GM19099 (cell line): ENCODE results near the gene MYH7.

ENCODE experiments used
- POLR2A ChIP-seq: IDR thresholded peaks from 3 replicates; pipeline ENCODE4 v1.6.1; 2011; ENCODE audit warnings: low read depth; ENCODE audit not compliant: insufficient read length; ENCODE audit errors: extremely low read depth

The MYH7 gene

DNA sequence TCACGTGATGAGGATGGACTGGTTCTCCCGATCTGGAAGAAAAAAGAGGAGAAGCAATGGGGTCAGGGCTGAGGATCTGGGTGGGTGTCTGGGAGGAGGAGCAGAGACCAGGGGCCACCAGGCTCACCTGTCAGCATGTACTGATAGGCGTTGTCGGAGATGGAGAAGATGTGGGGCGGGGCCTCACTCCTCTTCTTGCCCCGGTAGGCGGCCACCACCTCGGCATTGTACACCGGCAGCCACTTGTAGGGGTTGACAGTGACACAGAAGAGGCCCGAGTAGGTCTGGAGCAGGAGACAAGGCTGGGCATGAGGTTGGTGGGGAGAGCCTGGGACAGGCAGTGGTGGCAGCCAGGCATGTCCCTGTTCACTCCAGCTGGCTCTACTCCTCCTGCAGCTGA, 30.4 kb downstream of the MYH7 start:
- no peak for TF ChIP-seq POLR2A

DNA sequence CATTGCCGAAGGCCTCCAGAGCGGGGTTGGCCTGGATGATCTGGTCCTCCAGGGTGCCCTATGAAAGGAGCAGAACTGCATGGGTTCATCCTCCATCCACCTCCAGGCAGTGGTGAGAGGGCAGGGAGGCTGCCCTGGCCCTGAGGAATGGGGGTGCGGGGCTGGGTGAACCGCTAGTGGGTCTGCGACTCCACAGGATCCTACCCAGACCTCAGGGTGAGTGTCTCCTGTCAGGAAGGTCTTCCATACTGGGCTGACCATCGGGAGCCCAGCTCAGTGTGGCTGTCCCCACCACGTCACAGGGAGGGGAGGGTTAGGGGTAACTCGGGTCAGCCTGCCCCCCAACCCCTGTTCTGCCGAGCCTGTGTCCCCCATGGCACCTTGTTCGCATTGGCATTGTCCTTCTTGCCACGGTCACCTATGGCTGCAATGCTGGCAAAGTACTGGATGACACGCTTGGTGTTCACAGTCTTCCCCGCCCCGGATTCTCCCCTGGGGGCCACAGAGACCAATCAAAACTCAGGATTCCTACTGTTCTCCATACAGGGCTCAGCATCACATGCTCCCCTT, 31.0 kb downstream of the MYH7 start:
- TF ChIP-seq POLR2A = no peak

GRCh38 chr14:23403908-23404307, 31.6 kb downstream of the MYH7 start:
- no peak for TF ChIP-seq POLR2A

DNA sequence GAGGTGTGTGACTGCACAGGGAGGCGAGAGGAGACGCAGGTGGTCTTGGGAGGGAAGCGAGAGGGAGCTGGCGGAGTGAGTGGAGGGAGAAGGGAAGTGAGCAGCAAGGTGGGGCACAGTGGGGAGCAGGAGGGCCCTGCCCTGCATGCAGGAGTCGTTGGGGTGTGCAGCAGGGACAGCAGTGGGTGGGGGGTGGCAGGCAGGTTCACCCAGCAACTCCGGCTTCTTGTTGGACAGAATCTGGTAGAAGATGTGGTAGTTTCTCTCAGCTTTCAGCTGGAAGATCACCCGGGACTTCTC, 32.4 kb downstream of the MYH7 start:
- TF ChIP-seq POLR2A = no peak

GRCh38 chr14:23402296-23403138, 32.9 kb downstream of the MYH7 start:
- TF ChIP-seq POLR2A = no peak

DNA sequence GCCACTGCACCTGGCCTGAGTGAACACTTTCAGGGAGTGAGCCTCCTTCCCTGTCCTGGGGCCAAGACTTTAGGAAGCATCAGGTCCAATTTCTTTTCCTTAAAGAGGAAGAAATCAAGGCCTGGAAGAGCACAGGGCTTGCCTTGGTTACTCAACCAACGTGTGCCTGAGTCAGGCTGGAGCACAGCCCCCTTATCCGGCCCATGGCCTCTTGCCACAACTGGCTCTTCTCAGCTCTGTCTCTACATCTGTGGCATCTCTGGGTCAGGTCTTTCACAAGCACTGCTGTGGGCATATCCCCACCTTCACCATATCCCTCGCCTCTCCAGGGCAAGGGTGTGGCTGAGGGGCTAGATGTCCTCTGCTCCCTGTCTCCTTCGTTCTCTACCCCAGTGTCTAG, 34.2 kb downstream of the MYH7 start:
- no peak for TF ChIP-seq POLR2A

DNA sequence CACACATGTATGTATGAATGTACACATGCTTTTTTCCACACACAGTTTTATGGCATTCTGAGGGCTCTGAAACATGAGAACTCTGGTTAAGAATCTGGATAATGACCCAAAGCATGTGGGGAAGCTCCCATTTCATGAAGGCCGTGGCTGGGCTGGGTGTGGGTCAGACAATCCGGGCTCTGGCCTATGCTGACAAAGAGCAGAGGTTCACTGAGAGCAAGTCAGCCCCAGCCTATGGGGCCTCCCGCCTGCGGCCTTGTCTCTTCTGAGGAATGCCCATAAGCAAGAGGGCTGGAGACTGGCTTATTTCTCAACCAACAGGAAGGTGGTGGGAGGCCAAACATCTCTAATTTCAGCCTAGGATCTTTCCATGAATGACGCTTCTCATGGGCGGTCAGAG, 35.9 kb downstream of the MYH7 start:
- no peak for TF ChIP-seq POLR2A

- no peak for TF ChIP-seq POLR2A
Observed at GRCh38 chr14:23399136-23399535, 36.3 kb downstream of the MYH7 start.

DNA sequence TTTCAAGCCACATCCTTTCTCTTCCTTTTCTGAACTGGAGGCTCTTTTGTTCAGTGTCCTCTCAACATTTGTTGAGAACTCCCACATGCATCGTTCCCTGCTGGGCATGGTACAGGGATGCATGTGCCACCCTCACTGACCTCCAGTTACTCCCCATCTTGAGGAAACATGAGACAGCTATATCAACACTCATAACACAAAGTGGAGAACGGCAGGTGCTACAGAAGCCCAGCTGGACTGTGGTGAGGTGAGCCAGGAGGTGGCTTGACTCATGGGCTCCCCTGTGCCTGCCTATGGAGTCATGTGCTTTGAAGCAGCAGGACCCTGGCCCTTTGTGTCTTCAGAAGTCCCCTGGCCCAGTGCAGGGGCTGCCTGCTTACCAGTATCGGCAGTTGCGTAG, 37.1 kb downstream of the MYH7 start:
- TF ChIP-seq POLR2A = no peak

DNA sequence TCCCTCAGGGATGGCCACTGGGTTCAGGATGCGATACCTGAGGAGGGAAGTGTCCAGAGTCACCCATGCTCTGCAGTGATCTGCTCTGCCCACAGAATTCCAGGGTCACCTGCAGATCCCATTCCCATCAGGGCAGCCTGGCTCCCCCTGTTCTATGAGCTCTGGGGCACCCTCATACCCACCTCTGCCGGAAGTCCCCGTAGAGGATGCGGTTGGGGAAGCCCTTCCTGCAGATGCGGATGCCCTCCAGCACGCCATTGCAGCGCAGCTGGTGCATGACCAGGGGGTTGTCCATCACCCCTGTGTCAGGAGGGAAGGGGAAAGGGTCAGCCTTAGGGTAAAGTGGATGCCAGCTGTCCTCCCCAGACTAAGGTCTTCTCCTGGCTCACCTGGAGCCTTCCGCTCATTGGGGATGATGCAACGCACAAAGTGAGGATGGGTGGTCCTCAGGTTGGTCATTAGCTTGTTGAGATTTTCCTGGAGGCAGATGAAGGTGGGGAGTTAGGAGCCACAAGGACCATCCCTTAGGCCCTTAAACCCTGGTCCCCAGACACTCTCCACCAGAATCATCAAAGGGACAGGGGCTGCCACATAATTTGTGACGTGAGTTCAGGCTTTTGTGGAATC, 38.6 kb downstream of the MYH7 start:
- no peak for TF ChIP-seq POLR2A

DNA sequence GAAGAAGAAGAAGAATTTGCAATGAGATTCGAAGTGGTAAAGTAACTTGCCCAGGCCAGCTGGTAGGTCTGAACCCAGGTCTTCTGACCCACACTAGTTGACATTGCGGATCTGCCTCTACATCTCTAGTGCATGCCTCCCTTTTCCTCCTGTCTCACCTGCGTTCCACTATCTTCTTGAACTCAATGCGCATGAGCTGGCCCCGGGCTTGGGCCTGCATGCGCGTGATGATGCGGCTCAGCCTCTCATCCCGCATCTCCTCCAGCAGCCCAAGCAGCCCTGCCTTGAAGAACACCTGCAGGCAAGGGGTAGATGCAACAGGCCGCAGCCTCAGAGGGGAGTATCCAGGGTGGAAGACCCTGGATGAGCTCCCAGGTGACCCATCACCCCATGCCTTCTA, 39.3 kb downstream of the MYH7 start:
- no peak for TF ChIP-seq POLR2A

DNA sequence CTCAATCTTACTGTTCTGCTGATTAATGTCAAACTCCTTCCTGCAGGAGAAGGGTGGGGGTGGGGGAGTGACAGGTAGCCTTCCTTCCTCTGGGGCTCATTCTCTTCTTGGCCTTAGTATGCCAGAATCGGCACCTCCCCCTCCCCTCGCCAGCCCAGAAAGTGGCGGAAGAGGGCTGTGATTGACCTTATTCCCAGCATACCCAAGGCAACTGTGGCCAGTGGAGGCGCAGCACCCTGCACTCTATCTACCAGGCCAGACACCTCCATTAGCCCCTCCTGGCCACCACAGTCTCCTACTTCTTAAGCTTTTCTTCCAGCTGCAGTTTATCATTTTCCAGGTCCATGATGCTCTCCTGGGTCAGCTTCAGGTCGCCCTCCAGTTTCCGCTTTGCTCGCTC, 42.8 kb downstream of the MYH7 start:
- TF ChIP-seq POLR2A = no peak

GRCh38 chr14:23389396-23389795, 46.1 kb downstream of the MYH7 start:
- no peak for TF ChIP-seq POLR2A

GRCh38 chr14:23388996-23389395, 46.5 kb downstream of the MYH7 start:
- no peak for TF ChIP-seq POLR2A

DNA sequence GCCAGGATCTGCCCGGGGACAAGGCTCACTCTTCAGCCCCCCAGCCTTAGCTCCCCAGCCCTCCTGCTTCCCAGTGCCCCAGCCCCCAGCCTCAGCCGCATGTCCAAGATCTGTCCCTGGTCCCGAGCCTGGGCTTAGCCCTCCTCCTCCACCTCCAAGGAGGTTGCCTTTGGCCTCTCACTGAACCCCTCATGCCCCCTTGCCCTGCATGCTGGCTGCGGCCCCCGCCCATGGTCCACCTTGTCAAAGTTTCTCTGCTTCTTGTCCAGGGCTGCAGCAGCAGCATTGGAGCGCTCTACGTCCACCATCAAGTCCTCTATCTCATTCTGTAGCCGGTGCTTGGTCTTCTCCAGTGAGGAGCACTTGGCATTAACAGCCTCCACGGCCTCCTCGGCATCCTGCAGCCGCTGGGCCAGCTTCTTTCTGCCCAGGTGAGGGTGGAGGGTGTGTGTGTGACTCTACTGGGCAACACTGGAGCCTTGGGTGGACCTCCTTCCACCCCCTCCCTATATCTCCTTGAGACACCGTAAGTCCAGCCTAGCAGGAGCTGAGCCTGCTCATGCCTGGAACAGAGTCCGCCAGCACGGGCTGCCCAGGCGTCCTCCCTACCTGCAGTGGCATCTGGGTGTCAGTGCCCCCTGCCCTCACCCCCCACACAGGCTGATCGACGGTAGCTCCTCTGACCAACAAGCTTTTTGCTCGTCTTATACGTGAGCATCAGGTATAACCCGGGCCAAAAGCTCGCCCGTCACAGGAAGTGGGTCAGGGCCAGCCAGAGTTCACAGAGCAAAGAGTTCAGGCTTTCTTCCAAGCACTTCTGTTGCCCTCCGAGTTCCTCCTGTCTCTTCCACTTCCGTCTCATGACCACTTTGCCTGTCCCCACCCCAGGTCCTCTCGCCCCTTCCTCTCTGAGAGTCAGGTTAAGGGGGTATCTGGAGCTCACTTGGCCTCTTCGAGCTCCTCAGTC, 47.3 kb downstream of the MYH7 start:
- TF ChIP-seq POLR2A = no peak
